ENCODE results near the gene GPR39. TPM values are rescaled to one million over a fixed set of nuclear protein-coding genes. Genes with fewer than 3 reads are reported as not detected.

GPR39 gene
- total and polyA plus RNA-seq, 12 donors: 0.10 to 0.28 (median 0.17) TPM; not detected in 7

GRCh38 chr2:132484144-132484543 lies 67.5 kb downstream of the GPR39 start:
- Histone ChIP-seq H3K36me3 (replicated peaks in 1 of 2) (no peaks in the 10 kb centered on the region), H3K9me3 (replicated peaks in 1 of 3) (no peaks in the 10 kb centered on the region), H3K4me3 (no peak overlapping the region), H3K27me3 (no peaks in the 10 kb centered on the region), H3K27ac (no peak overlapping the region), H3K4me1 (replicated peaks in 1 of 2) (no peaks in the 10 kb centered on the region)
- TF ChIP-seq POLR2A (IDR thresholded peaks at IDR 0.05): no peak
- no peak for TF ChIP-seq CTCF (IDR thresholded peaks at IDR 0.05)
- WGBS, 4 donors: 79 to 98% (median 95%) methylated on average over 1 of the region's 1 CpG
- intact Hi-C loops (cut with DNase I): no loop called here
- no peak for DNase-seq

DNA sequence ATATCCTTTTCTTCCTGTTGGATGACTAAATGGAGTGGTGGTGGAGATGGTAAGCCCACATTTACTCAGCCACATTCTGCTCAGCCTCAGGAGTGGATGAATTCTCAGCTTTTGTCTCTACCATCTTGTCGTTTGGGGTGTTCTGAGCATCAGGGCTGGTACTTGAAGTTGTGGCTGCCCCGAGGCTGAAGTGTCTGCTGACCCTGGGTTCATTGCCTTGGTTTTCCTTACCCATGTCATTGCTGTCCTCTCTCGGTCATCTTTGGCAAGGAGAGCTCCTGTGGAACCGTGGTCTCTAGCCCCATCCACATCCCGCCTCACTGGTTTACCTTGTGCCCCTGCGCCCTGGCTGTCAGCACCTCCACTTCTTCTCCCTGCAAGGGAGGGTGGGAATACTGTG lies 71.9 kb downstream of the GPR39 start:
- intact Hi-C loops (cut with DNase I): no loop called here
- WGBS, 4 donors: 77 to 90% (median 81%) methylated on average over 6 of the region's 6 CpGs
- no peak overlapping the region for H3K27ac ChIP-seq
- no peaks in the 10 kb centered on the region for H3K27me3 ChIP-seq
- TF ChIP-seq POLR2A (IDR thresholded peaks at IDR 0.05) (no peak), CTCF (IDR thresholded peaks at IDR 0.05) (no peak)
- no peak overlapping the region for H3K4me3 ChIP-seq
- no peaks in the 10 kb centered on the region for H3K36me3 ChIP-seq (replicated peaks in 1 of 2)
- no peaks in the 10 kb centered on the region for H3K9me3 ChIP-seq (replicated peaks in 1 of 3)
- DNase-seq: no peak
- H3K4me1 ChIP-seq (replicated peaks in 1 of 2): no peaks in the 10 kb centered on the region

DNA sequence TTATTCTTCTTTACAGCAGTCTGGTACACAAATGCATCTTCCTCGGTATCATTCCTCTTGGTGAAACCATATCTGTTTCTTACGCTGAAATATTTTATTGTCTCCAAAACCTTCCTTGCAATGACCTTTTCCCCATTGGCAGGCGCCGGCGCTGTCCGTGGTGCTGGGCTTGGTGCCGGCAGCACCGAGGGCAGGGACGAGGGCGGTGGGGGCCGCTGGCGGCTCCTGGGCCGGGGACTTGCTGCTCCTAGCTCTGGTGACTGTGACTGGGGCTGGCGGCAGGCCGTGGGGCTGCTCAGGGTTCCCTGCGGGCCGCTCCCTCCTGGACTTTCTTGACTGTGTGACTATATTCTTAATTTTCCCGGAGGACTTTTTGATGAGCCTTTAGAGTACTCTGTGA lies 72.5 kb downstream of the GPR39 start:
- intact Hi-C loops (cut with DNase I): no loop called here
- Histone ChIP-seq H3K27ac (no peak overlapping the region), H3K36me3 (replicated peaks in 1 of 2) (no peaks in the 10 kb centered on the region), H3K4me1 (replicated peaks in 1 of 2) (no peaks in the 10 kb centered on the region), H3K9me3 (replicated peaks in 1 of 3) (no peaks in the 10 kb centered on the region), H3K27me3 (no peaks in the 10 kb centered on the region), H3K4me3 (no peak overlapping the region)
- peak in 3 of 7 donors; percentile 3 to 20 (median 9) for DNase-seq
- TF ChIP-seq POLR2A (IDR thresholded peaks at IDR 0.05): no peak
- no peak for TF ChIP-seq CTCF (IDR thresholded peaks at IDR 0.05)
- 15 to 26% (median 20%) methylated on average over 17 to 18 of the region's 18 CpGs for WGBS, 4 donors

- H3K27me3 ChIP-seq: no peaks in the 10 kb centered on the region
- H3K9me3 ChIP-seq (replicated peaks in 1 of 3): no peaks in the 10 kb centered on the region
- H3K4me3 ChIP-seq: no peak overlapping the region
- H3K27ac ChIP-seq: no peak overlapping the region
- TF ChIP-seq CTCF (IDR thresholded peaks at IDR 0.05) (no peak), POLR2A (IDR thresholded peaks at IDR 0.05) (no peak)
- H3K36me3 ChIP-seq (replicated peaks in 1 of 2): no peaks in the 10 kb centered on the region
- 73 to 85% (median 76%) methylated on average over 2 of the region's 2 CpGs for WGBS, 4 donors
- no peaks in the 10 kb centered on the region for H3K4me1 ChIP-seq (replicated peaks in 1 of 2)
- DNase-seq: no peak
- intact Hi-C loops (cut with DNase I): no loop called here
These were observed 79.3 kb downstream of the GPR39 start for GRCh38 chr2:132495881-132496280.

All from adrenal gland (tissue), 12 donors.